GM12878 (cell line): ENCODE data around the gene ORAI1. TPM values are rescaled to one million over a fixed set of nuclear protein-coding genes. Genes with fewer than 3 reads are reported as not detected.

ENCODE experiments used
- ATAC-seq: fragments of 200-7000 bp; cut with Tn5 transposase; 3 replicates; pipeline ENCODE4 v1.9.1; 2020; ENCODE audit warnings: mild to moderate bottlenecking, moderate library complexity
- BruUV-seq: library from RNA; stranded (reverse); fragments of 400-500 nt; replicated peaks from 2 replicates; lab custom pipeline; 2021; lab: Mats Ljungman, UMichigan
- CTCF ChIA-PET: fragments of 300-600 bp; sonication (Branson Sonifier 250); formaldehyde crosslinking; extraction: SDS; loops from one replicate; lab custom pipeline; 2021; ENCODE audit warnings: inconsistent platforms; lab: Yijun Ruan, JAX
- POLR2A ChIA-PET: fragments of 350-600 bp; formaldehyde crosslinking; extraction: SDS; loops from one replicate; lab custom pipeline; 2021; ENCODE audit warnings: inconsistent platforms; lab: Charles Lee
- RAD21 ChIA-PET: fragments of 300-600 bp; sonication (Branson Sonifier 250); formaldehyde crosslinking; loops from one replicate; lab custom pipeline; 2023; ENCODE audit warnings: antibody characterized with exemption; ENCODE audit not compliant: unreplicated experiment; lab: Charles Lee
- SMC1A ChIA-PET: fragments of 300-600 bp; sonication (Branson Sonifier 250); formaldehyde crosslinking; loops from one replicate; lab custom pipeline; 2023; ENCODE audit not compliant: unreplicated experiment, uncharacterized antibody; lab: Charles Lee
- DNase-seq: peaks from one replicate; pipeline ENCODE4 v3.0.0-alpha.2; 2011; ENCODE audit warnings: low read depth, low spot score
- FAIRE-seq: peaks from 3 replicates; lab custom pipeline; 2011; peaks lifted over from hg19 to GRCh38; lab: Jason Lieb, UNC
- H2AFZ ChIP-seq: 2 replicates; pipeline ENCODE4 v1.6.0; 2011; ENCODE audit warnings: low read depth, low read length, control low read depth; ENCODE audit not compliant: control insufficient read depth
- H3K27ac ChIP-seq: 2 replicates; pipeline ENCODE4 v1.5.1; 2011; ENCODE audit warnings: control low read depth; ENCODE audit not compliant: control insufficient read depth, insufficient read depth
- H3K27me3 ChIP-seq, 2 experiments: replicated peaks in 1 of 2; 2 replicates each; pipeline versions ENCODE4 v1.6.0 to v1.6.1; 2011; ENCODE audit warnings: low read length in 1 of 2; ENCODE audit not compliant: control insufficient read depth in 2 of 2, insufficient read depth in 2 of 2
- H3K36me3 ChIP-seq, 2 experiments: 2 replicates each; pipeline ENCODE4 v1.5.1; 2011; ENCODE audit warnings: low read length in 1 of 2; ENCODE audit not compliant: control insufficient read depth in 2 of 2, insufficient read depth in 2 of 2
- H3K4me1 ChIP-seq: 2 replicates; pipeline ENCODE4 v1.6.1; 2011; ENCODE audit warnings: mild to moderate bottlenecking, low read length, moderate library complexity, mixed read lengths; ENCODE audit not compliant: control insufficient read depth, insufficient read depth
- H3K4me2 ChIP-seq: 2 replicates; pipeline ENCODE4 v1.6.0; 2011; ENCODE audit warnings: control low read depth; ENCODE audit not compliant: control insufficient read depth, insufficient read depth
- H3K4me3 ChIP-seq: fragments of 200-600 bp; sonication (generic); 2 replicates; pipeline ENCODE4 v1.5.1; 2016
- H3K79me2 ChIP-seq: 2 replicates; pipeline ENCODE4 v1.6.0; 2011; ENCODE audit warnings: low read length; ENCODE audit not compliant: control insufficient read depth, insufficient read depth
- H3K9ac ChIP-seq: 2 replicates; pipeline ENCODE4 v1.8.0; 2011; ENCODE audit warnings: low read length, control low read depth, mixed read lengths; ENCODE audit not compliant: control insufficient read depth, insufficient read depth
- H3K9me3 ChIP-seq: replicated peaks from 3 replicates; pipeline ENCODE4 v1.5.1; 2011; ENCODE audit warnings: mild to moderate bottlenecking, low read length; ENCODE audit not compliant: control insufficient read depth, insufficient read depth
- H4K20me1 ChIP-seq: 2 replicates; pipeline ENCODE4 v1.6.0; 2011; ENCODE audit not compliant: control insufficient read depth, insufficient read depth
- EZH2 ChIP-seq: IDR thresholded peaks from 2 replicates; pipeline ENCODE4 v1.6.1; 2012; ENCODE audit warnings: low read depth, mild to moderate bottlenecking, control low read depth, inconsistent platforms, low read length, borderline replicate concordance; ENCODE audit not compliant: control insufficient read depth
- IRF4 ChIP-seq: IDR thresholded peaks from 2 replicates; pipeline ENCODE4 v1.6.1; 2011; ENCODE audit warnings: low read depth, low read length
- JUND ChIP-seq: IDR thresholded peaks from 2 replicates; pipeline ENCODE4 v1.6.1; 2012; ENCODE audit warnings: low read depth, mild to moderate bottlenecking, low read length, improper control_type of control experiment, moderate library complexity
- RB1 ChIP-seq: fragments of 450-650 bp; formaldehyde crosslinking; IDR thresholded peaks from 2 replicates; pipeline ENCODE4 v1.6.1; 2017; ENCODE audit warnings: mild to moderate bottlenecking, borderline replicate concordance
- SUPT20H ChIP-seq: IDR thresholded peaks from 2 replicates; pipeline ENCODE4 v1.6.1; 2011; ENCODE audit warnings: low read depth, mild to moderate bottlenecking, low read length, moderate library complexity, borderline replicate concordance; ENCODE audit not compliant: control insufficient read depth
- WRNIP1 ChIP-seq: IDR thresholded peaks from 2 replicates; pipeline ENCODE4 v1.6.1; 2011; ENCODE audit warnings: low read depth, low read length, improper control_type of control experiment, borderline replicate concordance
- WGBS: methylation state at CpG from one replicate; pipeline ENCODE4 v1.1.6; 2016; ENCODE audit warnings: low lambda C conversion rate; ENCODE audit not compliant: insufficient replicate concordance, insufficient coverage; ENCODE audit errors: missing lambda C conversion rate; 5-methylcytosine and 5-hydroxymethylcytosine counted together
- in situ Hi-C: fragments of 300-500 bp; cut with MboI; formaldehyde crosslinking; loops from 9 replicates; pipeline ENCODE4 v1.14.3; 2018; ENCODE audit warnings: mixed read lengths
- intact Hi-C: fragments of 100-400 bp; cut with micrococcal nuclease; formaldehyde crosslinking; loops from one replicate; pipeline ENCODE4 v1.14.2; 2022; ENCODE audit not compliant: unreplicated experiment
- polyA plus RNA-seq, 11 experiments: library from polyadenylated mRNA; depleted of rRNA in 4 of 11; unstranded in 6 of 11; stranded (reverse) in 5 of 11; fragments of >200 nt; fragmentation: Nextera tagmentation in 4 of 11; fragmentation: Illumina TruSeq in 1 of 11; extraction: Ambion mirVana in 4 of 11; extraction: Trizol in 1 of 11; gene quantifications; 1 replicate in 1 of 11; 2 replicates in 10 of 11; pipeline versions ENCODE4 v1.2.1 to v1.2.3, GENCODE V29; 2011 to 2016; ENCODE audit warnings: inconsistent platforms in 2 of 11, missing spikeins in 2 of 11, low read depth in 1 of 11
- total RNA-seq, 4 experiments: library from RNA; depleted of rRNA in 3 of 4; stranded (reverse); fragments of >200 nt in 3 of 4; fragmentation: Illumina TruSeq in 1 of 4; extraction: Trizol in 1 of 4; gene quantifications; 2 replicates each; pipeline versions ENCODE4 v1.2.1 to v1.2.3, GENCODE V29; 2013 to 2021

Gene ORAI1
- total and polyA plus RNA-seq, 10 of the 15 experiments (the other 5 are each of a cell fraction or from before 2014, with no cell fraction given): 5.5 to 33.1 (median 11.8) TPM

DNA sequence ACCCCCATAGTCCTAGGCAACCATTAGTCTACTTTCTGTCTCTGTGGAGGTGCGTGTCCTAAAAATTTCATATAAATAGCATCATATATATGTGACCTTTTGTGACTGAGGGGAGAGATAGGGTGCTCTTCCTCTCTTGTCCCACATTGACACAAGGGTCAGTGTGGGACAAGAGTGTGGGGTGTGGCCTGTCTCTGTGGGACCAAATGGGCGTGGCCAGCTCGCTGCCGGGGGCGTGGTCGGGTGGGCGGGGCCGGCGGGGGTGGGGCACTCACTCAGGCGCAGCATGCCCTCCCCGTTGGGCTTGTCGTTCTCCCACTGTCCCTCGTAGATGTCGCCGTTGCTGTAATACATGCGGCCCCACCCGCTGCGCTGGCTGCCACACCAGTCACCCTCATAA is 27.7 kb downstream of the ORAI1 start (continued):
- TF ChIP-seq IRF4: no peak

DNA sequence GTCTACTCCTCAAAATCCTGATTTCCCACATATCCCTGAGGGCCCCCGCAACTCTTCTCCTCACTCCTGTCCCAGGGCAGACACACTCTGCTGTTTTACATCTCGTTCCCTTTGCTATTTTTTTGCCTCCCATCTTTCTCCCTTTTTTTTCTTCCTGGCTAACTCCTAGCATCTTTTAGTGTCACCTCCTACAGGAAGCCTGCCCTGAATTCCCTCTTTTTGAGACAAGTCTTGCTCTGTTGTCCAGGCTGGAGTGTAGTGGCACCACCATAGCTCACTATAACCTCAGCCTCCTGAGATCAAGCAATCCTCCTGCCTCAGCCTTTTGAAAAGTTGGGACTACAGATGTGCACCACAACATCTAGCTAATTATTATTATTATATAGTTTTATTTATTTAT is 29.8 kb downstream of the ORAI1 start:
- H3K4me3 ChIP-seq: no peak overlapping the region
- ChIA-PET SMC1A (interaction anchor here (1.0 to 1.6 kb wide), 2 partner anchors 11 to 31 kb away, joined by 4 read pairs; no protein-coding TSS in a partner anchor), POLR2A (interaction anchor here (0.6 to 2.1 kb wide), 3 partner anchors 18 to 29 kb away, joined by 4 to 7 read pairs (median 4); partner anchors contain the start of gene ORAI1), CTCF (interaction anchor here (1.5 kb wide), 1 partner anchor 162 kb away, joined by 4 read pairs; no protein-coding TSS in a partner anchor), RAD21 (no interaction called here)
- H3K27me3 ChIP-seq: no peaks in the 10 kb centered on the region
- BruUV-seq: no TSS peak
- H3K27ac ChIP-seq: no peak overlapping the region
- intact Hi-C loops (no loop called here), in situ Hi-C loops (no loop called here)
- WGBS: 97% methylated on average over 2 of the region's 2 CpGs
- H3K4me1 ChIP-seq: peaks cover 25% of the 10 kb centered on the region
- no peaks in the 10 kb centered on the region for H4K20me1 ChIP-seq
- DNase-seq: no peak
- no peak for FAIRE-seq
- H3K9ac ChIP-seq: no peak overlapping the region
- ATAC-seq: no peak
- H3K36me3 ChIP-seq: no peaks in the 10 kb centered on the region
- no peak for TF ChIP-seq EZH2
- TF ChIP-seq WRNIP1: no peak
- no peak for TF ChIP-seq SUPT20H
- no peak for TF ChIP-seq RB1
- no peak for TF ChIP-seq JUND
- no peak overlapping the region for H2AFZ ChIP-seq
- no peak overlapping the region for H3K4me2 ChIP-seq
- H3K9me3 ChIP-seq: no peaks in the 10 kb centered on the region
- no peaks in the 10 kb centered on the region for H3K79me2 ChIP-seq
